ENCODE results near the gene VTN.

- no peak for TF ChIP-seq POLR2AphosphoS5 (IDR thresholded peaks at IDR 0.05; ENCODE audit: insufficient read depth, low read depth, low read length)
- TF ChIP-seq CTCF (IDR thresholded peaks at IDR 0.05; ENCODE audit: extremely low read depth in 1 of 2, insufficient read depth in 1 of 2, low read depth in 1 of 2, low read length in 2 of 2), result no peak
- no peak for TF ChIP-seq GATA2 (IDR thresholded peaks at IDR 0.05; ENCODE audit: insufficient read depth, insufficient read length, low read depth, low read length)
- no peak for TF ChIP-seq POLR2A (IDR thresholded peaks at IDR 0.05; ENCODE audit: low read depth, low read length)
- TF ChIP-seq MAX (IDR thresholded peaks at IDR 0.05; ENCODE audit: insufficient read depth, insufficient read length), result no peak
- no peak for TF ChIP-seq JUN (IDR thresholded peaks at IDR 0.05; ENCODE audit: borderline replicate concordance, insufficient read depth, insufficient read length, low read depth)
- TF ChIP-seq FOS (IDR thresholded peaks at IDR 0.05; ENCODE audit: borderline replicate concordance, insufficient read depth, low read length), result no peak
- no peak for TF ChIP-seq EZH2 (IDR thresholded peaks at IDR 0.05; ENCODE audit: borderline replicate concordance, low read depth, low read length, severe bottlenecking)
These were observed 41.8 kb downstream of the VTN start for GRCh38 chr17:28328325-28328724.

Data from endothelial cell of umbilical vein (primary cell).